ENCODE results near the gene HOXA9. TPM values are rescaled to one million over a fixed set of nuclear protein-coding genes. Genes with fewer than 3 reads are reported as not detected.

The HOXA9 gene
- total RNA-seq = under 1 TPM in 2 of 4 donors, not detected in 2; 0.54 to 0.89 TPM

GRCh38 chr7:27165089-27165995, at the start of gene HOXA9:
Gene HOXA9, minus strand, starts transcription at chr7:27165537. Its CDS starts 80 bp downstream, at chr7:27165457.
- H3K4me3 ChIP-seq = peak within 1 kb of the TSS in 1 of 2 donors; percentile 36
- peaks cover 0 to 53% (median 28%) of the 10 kb centered on the region in 3 donors for H3K4me1 ChIP-seq
- TF ChIP-seq POLR2AphosphoS5 (IDR thresholded peaks at IDR 0.05) (no peak), CTCF (IDR thresholded peaks at IDR 0.05) (no peak), POLR2A (IDR thresholded peaks at IDR 0.05) (no peak), EP300 (IDR thresholded peaks at IDR 0.05) (no peak)
- 7 to 9% methylated on average over 15 to 20 of the region's 82 CpGs for WGBS, 2 donors (ENCODE audit: low coverage in 1 of 2)
- peaks cover 100% of the 10 kb centered on the region for H3K27me3 ChIP-seq
- peaks cover 0 to 3% (median 0%) of the 10 kb centered on the region in 3 donors for H3K9me3 ChIP-seq
- H3K27ac ChIP-seq = no peak within 1 kb of the TSS
- no peaks in the 10 kb centered on the region for H3K36me3 ChIP-seq
- ATAC-seq = no peak

GRCh38 chr7:27214239-27214950, 49.1 kb upstream of the HOXA9 start:
- Histone ChIP-seq H3K27me3 (peaks cover 99% of the 10 kb centered on the region), H3K27ac (no peak overlapping the region), H3K36me3 (no peaks in the 10 kb centered on the region), H3K4me1 (peaks cover 0 to 27% (median 4%) of the 10 kb centered on the region in 3 donors), H3K9me3 (no peaks in the 10 kb centered on the region), H3K4me3 (no peak overlapping the region)
- TF ChIP-seq POLR2A (IDR thresholded peaks at IDR 0.05) = no peak
- TF ChIP-seq POLR2AphosphoS5 (IDR thresholded peaks at IDR 0.05) = no peak
- no peak for TF ChIP-seq EP300 (IDR thresholded peaks at IDR 0.05)
- TF ChIP-seq CTCF (IDR thresholded peaks at IDR 0.05) = no peak
- 58 to 80% methylated on average over 3 to 8 of the region's 8 CpGs for WGBS, 2 donors (ENCODE audit: low coverage in 1 of 2)
- ATAC-seq = no peak

- 27% methylated on average over 2 of the region's 50 CpGs; no CpG with 5 or more reads in 1 of the 2 donors for WGBS, 2 donors (ENCODE audit: low coverage in 1 of 2)
These were observed 48.3 kb upstream of the HOXA9 start for GRCh38 chr7:27213433-27214238.

More at GRCh38 chr7:27213433-27214238, 48.3 kb upstream of the HOXA9 start:
- H3K9me3 ChIP-seq = no peaks in the 10 kb centered on the region
- no peak for ATAC-seq
- H3K4me1 ChIP-seq = peaks cover 0 to 27% (median 4%) of the 10 kb centered on the region in 3 donors
- no peaks in the 10 kb centered on the region for H3K36me3 ChIP-seq
- no peak overlapping the region for H3K27ac ChIP-seq
- H3K4me3 ChIP-seq = peak overlapping the region in 1 of 2 donors; percentile 18
- TF ChIP-seq EP300 (IDR thresholded peaks at IDR 0.05) (no peak), CTCF (IDR thresholded peaks at IDR 0.05) (no peak), POLR2AphosphoS5 (IDR thresholded peaks at IDR 0.05) (no peak), POLR2A (IDR thresholded peaks at IDR 0.05) (no peak)
- peaks cover 99% of the 10 kb centered on the region for H3K27me3 ChIP-seq
